HTERT RPE-1 (cell line): ENCODE data around the gene ZNF385B.

Source experiments
- in situ Hi-C: fragments of 300-500 bp; cut with MboI; formaldehyde crosslinking; loops from 4 replicates; pipeline ENCODE4 v1.14.3; 2020; ENCODE audit warnings: low sequenced_read_pairs

The ZNF385B gene

GRCh38 chr2:179856205-179856604 lies 5.2 kb downstream of the ZNF385B start:
- in situ Hi-C loops, result no loop called here

- in situ Hi-C loops, result no loop called here
These were observed 5.7 kb downstream of the ZNF385B start for GRCh38 chr2:179855673-179856072.

- in situ Hi-C loops, result no loop called here
These were observed 6.5 kb downstream of the ZNF385B start for GRCh38 chr2:179854891-179855290.

DNA sequence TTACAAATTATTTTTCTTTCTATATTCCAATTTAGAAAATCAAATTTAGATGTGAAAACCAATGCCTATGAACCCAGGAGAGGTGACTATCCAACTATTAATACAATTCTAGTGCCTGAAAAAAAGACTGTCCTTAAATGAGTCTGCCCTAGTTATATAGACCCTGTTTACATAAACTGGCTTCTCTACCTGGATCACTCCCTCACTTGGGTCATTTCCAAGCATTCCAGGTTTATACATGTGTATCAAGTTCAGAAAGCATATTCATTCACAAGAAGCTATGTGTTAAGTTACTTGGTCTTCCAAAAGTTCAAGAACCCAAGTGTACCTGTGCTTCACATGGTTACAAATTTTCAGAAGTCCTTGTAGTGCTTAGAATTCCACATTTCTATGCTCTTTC lies 8.3 kb downstream of the ZNF385B start:
- in situ Hi-C loops, result no loop called here

DNA sequence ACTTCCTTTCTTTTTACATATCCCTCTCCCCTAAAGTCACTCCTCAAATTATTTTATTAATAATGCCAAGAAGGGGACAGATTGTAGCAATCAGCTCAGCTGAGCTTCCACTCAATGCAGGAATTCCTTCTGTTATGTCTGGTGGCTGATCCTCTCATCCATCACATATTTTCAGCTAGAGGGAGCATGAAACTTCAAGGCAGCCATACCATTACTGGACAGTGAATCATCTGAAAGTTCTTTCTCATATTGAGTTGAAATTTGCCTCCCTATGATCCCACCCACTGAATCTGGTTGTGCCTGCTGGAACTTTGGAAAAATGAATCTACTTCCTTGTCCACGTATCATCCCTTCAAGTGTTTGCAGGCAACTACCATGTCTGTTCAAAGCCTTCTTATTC lies 11.2 kb downstream of the ZNF385B start:
- in situ Hi-C loops, result no loop called here

DNA sequence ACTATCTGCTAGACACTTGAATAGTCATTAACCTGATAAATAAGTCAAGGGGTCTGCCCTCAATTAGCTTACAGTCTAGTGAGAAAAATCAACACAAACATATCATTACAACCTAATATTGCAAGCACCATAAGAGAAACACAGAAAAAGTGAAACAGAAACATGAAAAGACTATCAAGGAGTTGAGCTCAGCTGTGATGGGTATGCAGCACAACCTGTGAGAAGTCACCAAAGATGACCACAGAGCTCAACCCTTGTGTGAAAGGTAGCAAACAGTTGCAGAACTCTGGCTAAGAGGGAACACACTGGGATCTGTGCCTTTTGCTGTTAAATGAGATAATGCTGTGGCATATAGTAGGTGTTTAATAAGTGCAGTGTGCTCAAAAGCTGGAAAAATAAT lies 11.7 kb downstream of the ZNF385B start:
- in situ Hi-C loops, result no loop called here

GRCh38 chr2:179843541-179843940 lies 17.9 kb downstream of the ZNF385B start:
- in situ Hi-C loops, result no loop called here

GRCh38 chr2:179842498-179843153 lies 18.8 kb downstream of the ZNF385B start:
- in situ Hi-C loops, result no loop called here

DNA sequence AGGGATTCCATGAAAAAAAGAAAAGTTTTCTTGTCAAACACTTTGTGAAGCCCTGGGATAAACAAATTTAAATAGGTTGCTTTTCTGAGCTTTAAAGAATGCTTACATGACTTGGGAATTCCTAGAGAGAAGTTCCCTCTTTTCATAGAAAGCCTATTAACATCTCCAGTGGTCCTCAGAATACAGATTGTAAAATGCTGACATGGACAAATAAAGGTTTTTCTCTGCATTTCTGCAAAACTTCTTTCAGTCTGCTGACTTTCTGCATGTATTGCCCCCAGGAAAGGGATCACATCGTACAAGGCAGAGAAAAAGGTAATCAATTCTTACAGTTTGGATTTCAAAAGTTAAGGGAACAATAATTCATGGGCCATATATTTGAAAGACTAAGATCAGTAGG lies 20.6 kb downstream of the ZNF385B start:
- in situ Hi-C loops, result no loop called here

DNA sequence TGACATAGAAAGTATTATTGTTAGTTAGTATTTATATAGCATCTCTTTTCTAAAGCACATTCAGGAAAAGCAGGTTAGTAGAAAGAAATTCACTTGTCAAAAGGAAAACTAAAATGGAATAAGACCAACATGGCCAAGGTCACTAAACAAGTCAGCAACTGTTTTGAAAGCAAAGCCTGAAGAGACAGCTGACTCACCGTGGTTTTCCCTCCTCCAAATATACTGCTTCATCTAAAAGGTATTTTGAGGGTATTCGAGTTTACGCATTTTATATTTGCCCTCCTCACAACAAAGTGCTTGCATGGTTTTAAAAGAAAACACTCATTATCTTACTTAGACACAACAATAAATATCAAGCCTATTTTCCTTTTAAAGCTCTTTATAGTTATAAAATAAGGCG lies 24.0 kb downstream of the ZNF385B start:
- in situ Hi-C loops, result no loop called here

- in situ Hi-C loops, result no loop called here
These were observed 31.2 kb downstream of the ZNF385B start for GRCh38 chr2:179830043-179830787.

DNA sequence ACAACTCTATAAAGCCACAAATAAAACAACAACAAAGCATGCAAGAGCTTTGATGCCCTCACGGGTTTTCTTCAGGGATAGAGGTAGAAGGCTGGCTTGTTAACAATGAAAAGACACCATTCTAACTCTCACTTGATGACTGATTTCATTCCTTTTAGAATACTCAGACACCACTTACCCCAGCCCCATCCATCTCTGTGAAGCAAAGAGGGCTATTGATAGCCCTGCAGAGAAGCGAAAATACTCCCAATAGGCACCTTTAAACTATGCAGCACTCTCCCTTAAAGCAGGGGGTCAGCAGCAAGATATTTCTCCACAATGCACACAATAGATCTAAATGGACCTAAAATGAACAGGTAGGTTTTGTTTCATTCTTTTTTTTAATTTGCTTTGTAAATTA lies 35.1 kb downstream of the ZNF385B start:
- in situ Hi-C loops, result no loop called here

DNA sequence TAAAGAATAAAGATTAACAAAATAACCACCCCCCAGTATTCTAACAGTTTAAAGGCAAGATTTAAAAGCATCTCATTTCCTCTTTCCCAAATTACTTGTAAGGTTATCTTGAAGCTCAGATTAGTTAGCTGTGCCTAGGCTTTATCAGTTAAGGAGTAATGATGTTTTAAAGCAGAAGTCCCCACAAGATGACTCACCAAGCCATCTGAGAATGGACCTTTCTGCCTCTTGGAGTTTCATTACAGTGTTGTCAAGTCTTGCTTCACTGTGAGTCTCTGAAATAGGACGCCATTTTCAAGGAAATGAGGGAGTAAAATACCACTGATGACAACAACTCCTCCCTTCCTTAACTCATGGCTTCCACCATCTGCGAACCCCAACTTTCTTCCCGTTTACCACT lies 35.9 kb downstream of the ZNF385B start:
- in situ Hi-C loops, result no loop called here

- in situ Hi-C loops, result no loop called here
These were observed 36.5 kb downstream of the ZNF385B start for GRCh38 chr2:179824961-179825360.

DNA sequence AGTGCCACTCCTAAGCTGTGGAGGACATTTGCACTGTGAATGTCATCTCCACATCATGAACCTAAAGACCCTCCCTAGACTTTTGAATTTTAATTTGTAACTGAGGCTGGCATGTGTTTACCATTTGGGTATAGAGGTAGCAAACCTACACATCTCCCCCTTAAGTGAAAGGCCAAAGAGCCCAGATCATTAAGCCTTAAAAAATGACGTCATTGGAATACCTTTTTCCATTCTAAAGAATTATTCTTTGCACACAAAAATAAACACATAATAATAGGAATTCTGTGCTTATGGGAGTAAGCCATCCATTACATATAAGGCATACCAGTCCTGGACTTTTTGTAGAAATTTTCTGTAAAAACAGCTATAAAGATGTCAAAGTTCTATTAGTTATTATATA lies 38.9 kb downstream of the ZNF385B start:
- in situ Hi-C loops, result no loop called here

- in situ Hi-C loops, result no loop called here
These were observed 42.9 kb downstream of the ZNF385B start for GRCh38 chr2:179818546-179818945.

GRCh38 chr2:179817181-179817841 lies 44.1 kb downstream of the ZNF385B start:
- in situ Hi-C loops, result no loop called here

DNA sequence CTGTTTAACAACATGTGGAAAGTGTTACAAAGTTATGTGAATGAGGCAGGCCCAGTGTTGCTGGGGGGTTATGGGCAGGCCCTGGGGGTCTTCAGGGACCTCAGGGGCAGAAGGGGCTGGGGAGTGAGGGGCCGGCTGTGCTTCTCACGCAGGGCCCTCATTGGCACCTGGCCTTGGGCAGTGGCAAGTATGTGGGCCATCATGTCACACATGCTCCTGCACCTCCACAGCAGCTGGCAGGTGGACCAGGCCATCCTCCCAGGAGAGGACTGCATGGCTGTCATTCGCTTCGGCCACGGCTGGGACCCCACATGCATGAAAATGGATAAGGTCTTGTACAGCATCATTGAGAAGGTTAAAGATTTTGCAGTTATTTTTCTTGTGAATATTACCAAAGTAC lies 47.4 kb downstream of the ZNF385B start:
- in situ Hi-C loops, result no loop called here

DNA sequence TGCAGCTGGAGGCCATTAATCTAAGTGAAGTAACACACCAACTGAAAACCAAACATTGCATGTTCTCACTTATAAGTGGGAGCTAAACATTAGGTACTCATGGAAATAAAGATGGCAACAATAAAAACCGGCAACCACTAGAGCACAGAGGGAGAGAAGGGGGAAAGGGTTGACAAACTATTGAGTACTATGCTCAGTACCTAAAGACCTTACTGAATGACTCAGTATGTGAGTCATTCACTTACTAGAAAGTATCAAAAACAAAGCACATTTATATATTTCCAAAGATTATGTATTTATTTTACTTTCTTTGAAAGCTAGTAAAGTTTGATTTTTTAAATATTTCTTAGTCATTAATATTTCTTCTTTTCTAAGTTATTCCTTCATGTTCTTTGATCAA lies 48.9 kb downstream of the ZNF385B start:
- in situ Hi-C loops, result no loop called here

DNA sequence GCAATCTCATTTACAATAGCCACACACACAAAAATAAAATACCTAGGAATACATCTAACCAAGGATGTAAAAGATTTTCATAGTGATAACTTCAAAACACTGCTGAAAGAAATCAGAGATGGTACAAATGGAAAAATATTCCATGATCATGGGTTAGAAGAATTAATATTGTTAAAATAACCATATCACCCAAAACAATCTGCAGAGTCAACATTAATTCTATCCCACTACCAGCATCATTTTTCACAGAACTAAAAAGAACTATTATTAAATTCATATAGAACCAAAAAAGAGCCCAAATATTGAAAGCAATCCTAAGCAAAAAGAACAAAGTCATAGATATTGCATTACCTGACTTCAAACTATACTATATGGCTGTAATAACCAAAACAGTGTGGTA lies 50.4 kb downstream of the ZNF385B start:
- in situ Hi-C loops, result no loop called here

- in situ Hi-C loops, result no loop called here
These were observed 51.8 kb downstream of the ZNF385B start for GRCh38 chr2:179809606-179810005.

GRCh38 chr2:179805001-179805400 lies 56.4 kb downstream of the ZNF385B start:
- in situ Hi-C loops, result no loop called here
